IPS-NIHi7 (cell line): ENCODE measurements around the gene PPP1R9B.

Experiments used
- DNase-seq: peaks from one replicate; pipeline ENCODE4 v3.0.0; 2012; ENCODE audit warnings: mixed read lengths; ENCODE audit errors: extremely low spot score

PPP1R9B gene

GRCh38 chr17:50106393-50107131 lies 43.9 kb downstream of the PPP1R9B start:
- no peak for DNase-seq

- DNase-seq: no peak
These were observed 44.7 kb downstream of the PPP1R9B start for GRCh38 chr17:50105811-50106210.

- DNase-seq: no peak
These were observed 46.5 kb downstream of the PPP1R9B start for GRCh38 chr17:50103941-50104340.

GRCh38 chr17:50103252-50103651 lies 47.2 kb downstream of the PPP1R9B start:
- DNase-seq: no peak

- no peak for DNase-seq
These were observed 48.1 kb downstream of the PPP1R9B start for GRCh38 chr17:50102164-50102991.

- peak; percentile 52 for DNase-seq
These were observed 48.9 kb downstream of the PPP1R9B start for GRCh38 chr17:50101346-50102163.

- DNase-seq: peak; percentile 38
These were observed 49.5 kb downstream of the PPP1R9B start for GRCh38 chr17:50100921-50101345.

GRCh38 chr17:50100480-50100883 lies 50.0 kb downstream of the PPP1R9B start:
- DNase-seq: no peak

GRCh38 chr17:50099003-50099402 lies 51.5 kb downstream of the PPP1R9B start:
- no peak for DNase-seq

- DNase-seq: no peak
These were observed 51.9 kb downstream of the PPP1R9B start for GRCh38 chr17:50098583-50098982.

GRCh38 chr17:50097926-50098325 lies 52.6 kb downstream of the PPP1R9B start:
- no peak for DNase-seq

GRCh38 chr17:50097455-50097854 lies 53.0 kb downstream of the PPP1R9B start:
- no peak for DNase-seq

GRCh38 chr17:50096758-50097157 lies 53.7 kb downstream of the PPP1R9B start:
- no peak for DNase-seq

GRCh38 chr17:50096092-50096491 lies 54.4 kb downstream of the PPP1R9B start:
- DNase-seq: no peak

- DNase-seq: peak; percentile 43
These were observed 54.8 kb downstream of the PPP1R9B start for GRCh38 chr17:50095626-50096037.

GRCh38 chr17:50094753-50095619 lies 55.5 kb downstream of the PPP1R9B start, which contains the start of gene PDK2:
TSS of gene PDK2 (plus strand) at chr17:50095351. CDS start at chr17:50095436, 85 bp downstream.
- peak; percentile 99 for DNase-seq

- DNase-seq: peak; percentile 78
These were observed 56.2 kb downstream of the PPP1R9B start for GRCh38 chr17:50094243-50094752.

- no peak for DNase-seq
These were observed 56.7 kb downstream of the PPP1R9B start for GRCh38 chr17:50093807-50094206.

- no peak for DNase-seq
These were observed 57.2 kb downstream of the PPP1R9B start for GRCh38 chr17:50093246-50093645.

GRCh38 chr17:50091918-50092285 lies 58.6 kb downstream of the PPP1R9B start:
- DNase-seq: no peak
